ENCODE measurements around the gene LSS. TPM values are rescaled to one million over a fixed set of nuclear protein-coding genes. Genes with fewer than 3 reads are reported as not detected.

The LSS gene
- total and polyA plus RNA-seq, 10 of the 15 experiments (the other 5 are each of a cell fraction or from before 2014, with no cell fraction given), result 2.9 to 82.4 (median 27.5) TPM

- H3K9ac ChIP-seq (ENCODE audit: control insufficient read depth, insufficient read depth, low read length), result no peak overlapping the region
- H3K27ac ChIP-seq (ENCODE audit: control insufficient read depth, insufficient read depth), result no peak overlapping the region
- no peaks in the 10 kb centered on the region for H3K4me1 ChIP-seq (ENCODE audit: control insufficient read depth, insufficient read depth, low read length)
- H3K9me3 ChIP-seq (replicated peaks; ENCODE audit: control insufficient read depth, insufficient read depth, low read length), result no peaks in the 10 kb centered on the region; the same call in 2 of the 3 replicates
- 45% methylated on average over 10 of the region's 10 CpGs for WGBS (ENCODE audit: insufficient coverage, insufficient replicate concordance, low lambda C conversion rate, missing lambda C conversion rate)
- H2AFZ ChIP-seq (ENCODE audit: control insufficient read depth, low read depth, low read length), result no peak overlapping the region
- in situ Hi-C loops (cut with MboI) (no loop called here), intact Hi-C loops (cut with micrococcal nuclease; ENCODE audit: unreplicated experiment) (no loop called here)
- no peaks in the 10 kb centered on the region for H3K27me3 ChIP-seq (replicated peaks in 1 of 2; ENCODE audit: control insufficient read depth in 2 of 2, insufficient read depth in 2 of 2, low read length in 1 of 2)
- CTCF ChIA-PET, result no interaction called here
- no peak overlapping the region for H3K4me2 ChIP-seq (ENCODE audit: control insufficient read depth, insufficient read depth)
- no peak for FAIRE-seq
- no peak for TF ChIP-seq POU2F2 (IDR thresholded peaks at IDR 0.05; ENCODE audit: borderline replicate concordance, low read depth, low read length)
- DNase-seq (ENCODE audit: low read depth, low spot score), result no peak
- POLR2A ChIA-PET, result no interaction called here
- SMC1A ChIA-PET (ENCODE audit: uncharacterized antibody, unreplicated experiment), result no interaction called here
- H3K36me3 ChIP-seq (ENCODE audit: control insufficient read depth in 2 of 2, insufficient read depth in 2 of 2, low read length in 1 of 2), result no peaks in the 10 kb centered on the region
- RAD21 ChIA-PET (ENCODE audit: unreplicated experiment), result no interaction called here
- H3K79me2 ChIP-seq (ENCODE audit: control insufficient read depth, insufficient read depth, low read length), result no peaks in the 10 kb centered on the region
- no peak for ATAC-seq
- no peaks in the 10 kb centered on the region for H4K20me1 ChIP-seq (ENCODE audit: control insufficient read depth, insufficient read depth)
- BruUV-seq (replicated peaks), result no TSS peak
- no peak overlapping the region for H3K4me3 ChIP-seq
Observed at GRCh38 chr21:46156678-46157077, 71.9 kb downstream of the LSS start.

DNA sequence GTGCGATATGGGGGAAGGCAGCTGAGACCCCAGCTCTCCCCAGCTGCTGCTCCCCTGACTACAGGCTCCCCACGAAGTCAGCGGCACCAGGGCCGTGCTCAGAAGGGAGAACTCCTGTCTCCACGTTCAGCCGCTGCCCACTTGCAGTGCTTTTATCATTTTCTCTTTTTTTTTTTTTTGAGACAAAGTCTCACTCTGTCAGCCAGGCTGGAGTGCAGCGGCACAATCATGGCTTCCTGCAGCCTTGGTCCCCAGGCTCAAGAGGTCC, 72.3 kb downstream of the LSS start:
- Histone ChIP-seq H3K4me1 (ENCODE audit: control insufficient read depth, insufficient read depth, low read length) (no peaks in the 10 kb centered on the region), H3K4me2 (ENCODE audit: control insufficient read depth, insufficient read depth) (no peak overlapping the region), H4K20me1 (ENCODE audit: control insufficient read depth, insufficient read depth) (no peaks in the 10 kb centered on the region), H3K27me3 (replicated peaks in 1 of 2; ENCODE audit: control insufficient read depth in 2 of 2, insufficient read depth in 2 of 2, low read length in 1 of 2) (no peaks in the 10 kb centered on the region), H3K9ac (ENCODE audit: control insufficient read depth, insufficient read depth, low read length) (no peak overlapping the region), H3K79me2 (ENCODE audit: control insufficient read depth, insufficient read depth, low read length) (no peaks in the 10 kb centered on the region), H2AFZ (ENCODE audit: control insufficient read depth, low read depth, low read length) (no peak overlapping the region), H3K4me3 (no peak overlapping the region), H3K36me3 (ENCODE audit: control insufficient read depth in 2 of 2, insufficient read depth in 2 of 2, low read length in 1 of 2) (no peaks in the 10 kb centered on the region), H3K9me3 (replicated peaks; ENCODE audit: control insufficient read depth, insufficient read depth, low read length) (no peaks in the 10 kb centered on the region; the same call in 2 of the 3 replicates), H3K27ac (ENCODE audit: control insufficient read depth, insufficient read depth) (no peak overlapping the region)
- ChIA-PET RAD21 (ENCODE audit: unreplicated experiment) (no interaction called here), SMC1A (ENCODE audit: uncharacterized antibody, unreplicated experiment) (no interaction called here), CTCF (no interaction called here), POLR2A (no interaction called here)
- FAIRE-seq, result no peak
- in situ Hi-C loops (cut with MboI), result no loop called here
- intact Hi-C loops (cut with micrococcal nuclease; ENCODE audit: unreplicated experiment), result no loop called here
- no TSS peak for BruUV-seq (replicated peaks)
- no peak for DNase-seq (ENCODE audit: low read depth, low spot score)
- no peak for ATAC-seq
- 77% methylated on average over 7 of the region's 7 CpGs for WGBS (ENCODE audit: insufficient coverage, insufficient replicate concordance, low lambda C conversion rate, missing lambda C conversion rate)
- TF ChIP-seq ZNF207 (IDR thresholded peaks at IDR 0.05; ENCODE audit: borderline replicate concordance) (no peak), TAF1 (IDR thresholded peaks at IDR 0.05; ENCODE audit: borderline replicate concordance, low read depth, low read length) (no peak), PAX5 (IDR thresholded peaks at IDR 0.05; ENCODE audit: borderline replicate concordance, low read depth, low read length) (no peak), NRF1 (conservative IDR thresholded peaks at IDR 0.05; ENCODE audit: low read depth, low read length) (no peak), NFYB (IDR thresholded peaks at IDR 0.05; ENCODE audit: insufficient read depth, low read depth, low read length) (no peak), YY1 (IDR thresholded peaks at IDR 0.05; ENCODE audit: low read depth, low read length) (no peak), EED (IDR thresholded peaks at IDR 0.05; ENCODE audit: low read depth) (no peak), SP1 (IDR thresholded peaks at IDR 0.05; ENCODE audit: low read depth, low read length) (no peak), ZNF24 (IDR thresholded peaks at IDR 0.05) (no peak), RB1 (IDR thresholded peaks at IDR 0.05; ENCODE audit: borderline replicate concordance) (no peak), SREBF2 (IDR thresholded peaks at IDR 0.05; ENCODE audit: low read length) (no peak), POLR2AphosphoS5 (IDR thresholded peaks at IDR 0.05; ENCODE audit: low read length) (no peak), POU2F2 (IDR thresholded peaks at IDR 0.05; ENCODE audit: borderline replicate concordance, low read depth, low read length) (no peak), HCFC1 (IDR thresholded peaks at IDR 0.05; ENCODE audit: low read length) (no peak), ATF3 (IDR thresholded peaks at IDR 0.05; ENCODE audit: borderline replicate concordance, extremely low read depth, low read depth, low read length) (no peak), JUND (IDR thresholded peaks at IDR 0.05; ENCODE audit: low read depth, low read length) (no peak), FOXK2 (IDR thresholded peaks at IDR 0.05) (no peak), CHD2 (IDR thresholded peaks at IDR 0.05; ENCODE audit: borderline replicate concordance, low read depth, low read length) (no peak)
- TF ChIP-seq, protein P1, sequence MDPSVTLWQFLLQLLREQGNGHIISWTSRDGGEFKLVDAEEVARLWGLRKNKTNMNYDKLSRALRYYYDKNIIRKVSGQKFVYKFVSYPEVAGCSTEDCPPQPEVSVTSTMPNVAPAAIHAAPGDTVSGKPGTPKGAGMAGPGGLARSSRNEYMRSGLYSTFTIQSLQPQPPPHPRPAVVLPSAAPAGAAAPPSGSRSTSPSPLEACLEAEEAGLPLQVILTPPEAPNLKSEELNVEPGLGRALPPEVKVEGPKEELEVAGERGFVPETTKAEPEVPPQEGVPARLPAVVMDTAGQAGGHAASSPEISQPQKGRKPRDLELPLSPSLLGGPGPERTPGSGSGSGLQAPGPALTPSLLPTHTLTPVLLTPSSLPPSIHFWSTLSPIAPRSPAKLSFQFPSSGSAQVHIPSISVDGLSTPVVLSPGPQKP (IDR thresholded peaks at IDR 0.05; ENCODE audit: low read depth, low read length), result no peak

Measured in GM12878 (cell line).